ENCODE data around the gene DNAJC18.

GRCh38 chr5:139394654-139395566 is 44.4 kb downstream of the DNAJC18 start, which contains the start of gene PROB1:
- TF ChIP-seq, protein P1, sequence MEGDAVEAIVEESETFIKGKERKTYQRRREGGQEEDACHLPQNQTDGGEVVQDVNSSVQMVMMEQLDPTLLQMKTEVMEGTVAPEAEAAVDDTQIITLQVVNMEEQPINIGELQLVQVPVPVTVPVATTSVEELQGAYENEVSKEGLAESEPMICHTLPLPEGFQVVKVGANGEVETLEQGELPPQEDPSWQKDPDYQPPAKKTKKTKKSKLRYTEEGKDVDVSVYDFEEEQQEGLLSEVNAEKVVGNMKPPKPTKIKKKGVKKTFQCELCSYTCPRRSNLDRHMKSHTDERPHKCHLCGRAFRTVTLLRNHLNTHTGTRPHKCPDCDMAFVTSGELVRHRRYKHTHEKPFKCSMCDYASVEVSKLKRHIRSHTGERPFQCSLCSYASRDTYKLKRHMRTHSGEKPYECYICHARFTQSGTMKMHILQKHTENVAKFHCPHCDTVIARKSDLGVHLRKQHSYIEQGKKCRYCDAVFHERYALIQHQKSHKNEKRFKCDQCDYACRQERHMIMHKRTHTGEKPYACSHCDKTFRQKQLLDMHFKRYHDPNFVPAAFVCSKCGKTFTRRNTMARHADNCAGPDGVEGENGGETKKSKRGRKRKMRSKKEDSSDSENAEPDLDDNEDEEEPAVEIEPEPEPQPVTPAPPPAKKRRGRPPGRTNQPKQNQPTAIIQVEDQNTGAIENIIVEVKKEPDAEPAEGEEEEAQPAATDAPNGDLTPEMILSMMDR (IDR thresholded peaks at IDR 0.05; ENCODE audit: borderline replicate concordance, extremely low read depth, low read length, poor library complexity, severe bottlenecking) = no peak
- no peak for TF ChIP-seq EZH2 (IDR thresholded peaks at IDR 0.05; ENCODE audit: borderline replicate concordance, low read depth, low read length, severe bottlenecking)
